ENCODE measurements around the gene C17orf100.
"Not testable (repeated sequence)": the region's sequence is repeated elsewhere in the genome, so short reads cannot be mapped to it uniquely, and the experiment has no call there.

C17orf100 gene

GRCh38 chr17:6654841-6655731 lies 3.5 kb downstream of the C17orf100 start:
- H3K4me3 ChIP-seq: no peak overlapping the region
- H3K36me3 ChIP-seq (replicated peaks): no peaks in the 10 kb centered on the region
- DNase-seq (ENCODE audit: low spot score in 2 of 2): no peak
- peaks cover 4% of the 10 kb centered on the region; the same call in 1 of the 2 replicates for H3K27me3 ChIP-seq (ENCODE audit: low read depth)
- in situ Hi-C loops (cut with MboI; ENCODE audit: low sequenced_read_pairs): loop anchor here (25.0 kb wide), 1 partner anchor 507 kb away; no protein-coding TSS in a partner anchor
- peaks cover 10% of the 10 kb centered on the region for H3K4me1 ChIP-seq
- no peaks in the 10 kb centered on the region for H3K9me3 ChIP-seq

GRCh38 chr17:6655732-6656361 lies 4.3 kb downstream of the C17orf100 start:
- H3K4me3 ChIP-seq; DNase-seq (ENCODE audit: low spot score in 2 of 2): not testable (repeated sequence)

GRCh38 chr17:6656797-6657632 lies 5.5 kb downstream of the C17orf100 start:
- in situ Hi-C loops (cut with MboI; ENCODE audit: low sequenced_read_pairs): loop anchor here (25.0 kb wide), 1 partner anchor 505 kb away; no protein-coding TSS in a partner anchor
- not testable (repeated sequence) for H3K36me3 ChIP-seq (replicated peaks); DNase-seq (ENCODE audit: low spot score in 2 of 2); H3K4me3 ChIP-seq; H3K9me3 ChIP-seq; H3K4me1 ChIP-seq
- peaks cover 18% of the 10 kb centered on the region for H3K27me3 ChIP-seq (ENCODE audit: low read depth)

More at GRCh38 chr17:6655732-6656361, 4.3 kb downstream of the C17orf100 start:
- in situ Hi-C loops (cut with MboI; ENCODE audit: low sequenced_read_pairs): loop anchor here (25.0 kb wide), 1 partner anchor 506 kb away; no protein-coding TSS in a partner anchor
- H3K4me1 ChIP-seq; H3K36me3 ChIP-seq (replicated peaks); H3K9me3 ChIP-seq; H3K27me3 ChIP-seq (ENCODE audit: low read depth): not testable (repeated sequence)

DNA sequence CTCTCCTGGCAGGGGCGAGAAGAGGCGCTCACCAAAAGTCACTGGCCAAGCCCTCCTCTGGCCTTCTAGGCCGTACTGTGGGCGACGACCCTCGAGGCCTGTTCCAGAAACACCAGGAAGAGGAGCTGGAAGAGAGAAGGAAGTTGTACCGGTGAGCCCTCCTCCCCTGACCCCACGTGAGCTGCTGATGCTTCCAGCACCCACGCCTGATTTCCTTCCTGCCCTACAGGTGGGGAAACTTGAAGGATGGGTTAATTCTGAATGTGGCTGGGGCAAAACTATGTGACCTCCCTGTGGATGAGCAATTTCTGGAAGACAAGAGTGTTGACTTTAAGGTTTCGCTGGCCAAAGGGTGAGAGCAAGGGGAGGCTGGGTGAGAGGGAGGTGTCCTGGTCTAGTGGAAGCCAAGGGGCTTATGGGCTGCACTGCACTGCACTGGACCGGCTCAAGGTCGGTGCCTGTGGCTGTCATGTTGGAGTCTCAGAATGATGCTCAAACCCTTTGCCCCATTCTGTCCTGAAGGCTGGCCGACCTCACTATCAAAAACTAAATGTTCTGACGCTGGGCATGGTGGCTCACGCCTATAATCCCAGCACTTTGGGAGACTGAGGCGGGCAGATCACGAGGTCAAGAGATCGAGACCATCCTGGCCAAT lies 6.2 kb downstream of the C17orf100 start:
- Histone ChIP-seq H3K4me1 (no peaks in the 10 kb centered on the region), H3K36me3 (replicated peaks) (no peaks in the 10 kb centered on the region), H3K9me3 (no peaks in the 10 kb centered on the region), H3K4me3 (no peak overlapping the region), H3K27me3 (ENCODE audit: low read depth) (peaks cover 22% of the 10 kb centered on the region)
- in situ Hi-C loops (cut with MboI; ENCODE audit: low sequenced_read_pairs): loop anchor here (25.0 kb wide), 1 partner anchor 505 kb away; no protein-coding TSS in a partner anchor
- DNase-seq (ENCODE audit: low spot score in 2 of 2): no peak

- H3K36me3 ChIP-seq (replicated peaks); H3K4me3 ChIP-seq; H3K9me3 ChIP-seq; DNase-seq (ENCODE audit: low spot score in 2 of 2); H3K4me1 ChIP-seq: not testable (repeated sequence)
- H3K27me3 ChIP-seq (ENCODE audit: low read depth): peaks cover 22% of the 10 kb centered on the region
- in situ Hi-C loops (cut with MboI; ENCODE audit: low sequenced_read_pairs): loop anchor here (25.0 kb wide), 1 partner anchor 504 kb away; no protein-coding TSS in a partner anchor
Measured at GRCh38 chr17:6658411-6658810, 6.8 kb downstream of the C17orf100 start.

DNA sequence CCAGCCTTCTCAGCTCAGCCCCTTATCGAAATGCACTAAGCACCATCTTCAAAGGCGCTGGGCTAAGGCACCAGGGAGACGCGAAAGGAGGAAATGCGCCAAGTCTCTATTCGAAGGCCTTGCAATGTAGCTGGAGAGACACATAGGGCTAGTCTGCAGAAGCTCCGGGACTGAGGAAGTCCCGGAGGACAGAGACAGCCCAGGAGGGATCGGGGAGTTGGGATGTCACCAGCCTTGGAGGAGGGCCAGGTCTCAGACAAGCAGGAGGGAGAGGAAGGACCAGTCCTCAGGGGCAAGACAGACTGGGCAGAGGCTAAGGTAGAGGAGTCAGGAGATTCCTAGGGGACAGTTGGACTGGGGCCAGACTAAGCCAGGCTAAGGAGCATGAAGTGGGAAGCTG lies 8.5 kb downstream of the C17orf100 start:
- Histone ChIP-seq H3K36me3 (replicated peaks) (no peaks in the 10 kb centered on the region), H3K4me3 (no peak overlapping the region), H3K4me1 (no peaks in the 10 kb centered on the region), H3K27me3 (ENCODE audit: low read depth) (peaks cover 22% of the 10 kb centered on the region), H3K9me3 (no peaks in the 10 kb centered on the region)
- in situ Hi-C loops (cut with MboI; ENCODE audit: low sequenced_read_pairs): loop anchor here (10.0 to 25.0 kb wide), 2 partner anchors 345 to 502 kb away; no protein-coding TSS in a partner anchor
- DNase-seq (ENCODE audit: low spot score in 2 of 2): no peak

DNA sequence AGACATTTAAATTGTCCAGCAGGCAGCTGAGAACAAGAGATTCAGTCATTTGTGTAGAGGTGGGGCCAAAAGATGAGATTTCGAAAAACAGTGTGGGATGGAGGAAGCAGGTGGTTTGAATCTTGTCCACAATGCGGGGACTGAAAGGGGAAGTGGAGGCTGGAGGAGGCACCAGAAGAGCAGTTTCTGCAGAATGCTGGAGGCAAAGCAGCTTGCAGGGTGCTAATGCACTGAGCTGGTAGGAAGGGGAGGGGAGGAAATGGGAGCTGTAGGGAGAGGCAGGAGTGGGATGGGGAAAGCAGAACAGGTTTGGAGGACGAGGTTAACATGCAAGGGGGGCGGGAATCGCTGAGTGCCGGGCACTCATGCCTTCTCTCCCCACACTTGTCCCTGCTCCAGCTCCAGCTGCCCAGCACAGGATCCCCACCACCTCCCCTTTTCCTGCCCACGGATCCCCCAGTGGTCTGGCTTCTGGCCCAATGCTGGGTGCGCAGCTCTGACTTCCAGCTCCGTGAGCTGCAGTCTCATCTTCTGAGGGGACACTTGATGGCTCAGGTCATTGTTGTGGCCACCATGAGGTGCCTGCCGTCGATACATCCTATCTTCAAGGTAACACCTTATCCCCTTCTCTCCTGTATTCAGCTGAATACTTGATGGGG lies 9.4 kb downstream of the C17orf100 start:
- no peaks in the 10 kb centered on the region for H3K36me3 ChIP-seq (replicated peaks)
- in situ Hi-C loops (cut with MboI; ENCODE audit: low sequenced_read_pairs): loop anchor here (10.0 to 25.0 kb wide), 2 partner anchors 344 to 501 kb away; no protein-coding TSS in a partner anchor
- DNase-seq (ENCODE audit: low spot score in 2 of 2): no peak
- peaks cover 22% of the 10 kb centered on the region for H3K27me3 ChIP-seq (ENCODE audit: low read depth)
- no peaks in the 10 kb centered on the region for H3K9me3 ChIP-seq
- H3K4me1 ChIP-seq: no peaks in the 10 kb centered on the region
- no peak overlapping the region for H3K4me3 ChIP-seq

DNA sequence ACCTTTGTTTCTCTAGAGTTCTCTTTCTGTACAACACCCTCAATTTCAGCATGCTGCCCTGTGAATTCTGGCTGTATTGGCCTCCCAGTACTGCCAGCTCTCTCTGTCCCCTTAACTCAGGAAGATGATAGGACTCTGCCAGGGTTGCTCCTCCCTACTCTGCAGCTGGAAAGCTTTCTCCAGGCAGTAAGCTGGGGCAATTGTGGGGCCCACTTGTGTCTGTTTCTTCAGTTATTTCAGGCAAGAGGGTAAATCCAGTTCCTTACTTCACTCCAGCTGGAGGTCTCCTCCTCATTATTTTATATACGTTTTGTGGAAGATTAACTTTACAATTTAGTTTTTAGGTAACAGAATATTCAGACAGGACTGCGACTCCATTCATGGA lies 9.9 kb downstream of the C17orf100 start:
- Histone ChIP-seq H3K27me3 (ENCODE audit: low read depth) (peaks cover 22% of the 10 kb centered on the region), H3K4me3 (no peak overlapping the region), H3K4me1 (no peaks in the 10 kb centered on the region), H3K36me3 (replicated peaks) (no peaks in the 10 kb centered on the region), H3K9me3 (no peaks in the 10 kb centered on the region)
- no peak for DNase-seq (ENCODE audit: low spot score in 2 of 2)
- in situ Hi-C loops (cut with MboI; ENCODE audit: low sequenced_read_pairs): loop anchor here (10.0 to 25.0 kb wide), 2 partner anchors 343 to 501 kb away; no protein-coding TSS in a partner anchor

- H3K36me3 ChIP-seq (replicated peaks); H3K4me3 ChIP-seq; H3K9me3 ChIP-seq; H3K4me1 ChIP-seq; DNase-seq (ENCODE audit: low spot score in 2 of 2): not testable (repeated sequence)
- H3K27me3 ChIP-seq (ENCODE audit: low read depth): peaks cover 22% of the 10 kb centered on the region
- in situ Hi-C loops (cut with MboI; ENCODE audit: low sequenced_read_pairs): loop anchor here (10.0 to 25.0 kb wide), 2 partner anchors 342 to 499 kb away; no protein-coding TSS in a partner anchor
Measured at GRCh38 chr17:6663200-6663599, 11.6 kb downstream of the C17orf100 start.

DNA sequence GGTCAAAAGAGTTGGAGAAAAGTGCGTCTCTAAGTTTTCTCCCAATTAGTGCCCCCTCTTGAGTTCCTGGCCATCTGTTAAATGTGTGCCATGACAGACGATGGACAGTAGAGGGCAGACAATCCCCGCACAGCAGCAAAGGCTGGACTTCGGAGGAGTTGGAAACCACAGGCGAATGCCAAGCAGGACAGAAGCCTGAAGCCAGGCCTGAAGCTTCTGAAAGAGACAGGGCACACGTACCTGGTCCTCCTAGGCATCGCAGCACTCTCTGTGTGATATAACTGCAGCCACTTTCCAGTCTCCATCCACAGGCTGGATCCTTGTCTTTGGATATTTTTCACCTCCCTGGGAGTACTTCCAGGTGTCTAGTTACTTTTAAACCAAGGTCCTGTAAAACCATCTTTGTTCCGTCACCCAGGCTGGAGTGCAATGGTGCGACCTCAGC lies 14.5 kb downstream of the C17orf100 start:
- H3K4me1 ChIP-seq: no peaks in the 10 kb centered on the region
- peak; percentile 66 to 79 for DNase-seq (ENCODE audit: low spot score in 2 of 2)
- peaks cover 11% of the 10 kb centered on the region for H3K27me3 ChIP-seq (ENCODE audit: low read depth)
- no peaks in the 10 kb centered on the region for H3K9me3 ChIP-seq
- in situ Hi-C loops (cut with MboI; ENCODE audit: low sequenced_read_pairs): loop anchor here (10.0 to 25.0 kb wide), 2 partner anchors 339 to 496 kb away; no protein-coding TSS in a partner anchor
- no peak overlapping the region for H3K4me3 ChIP-seq
- no peaks in the 10 kb centered on the region for H3K36me3 ChIP-seq (replicated peaks)

DNA sequence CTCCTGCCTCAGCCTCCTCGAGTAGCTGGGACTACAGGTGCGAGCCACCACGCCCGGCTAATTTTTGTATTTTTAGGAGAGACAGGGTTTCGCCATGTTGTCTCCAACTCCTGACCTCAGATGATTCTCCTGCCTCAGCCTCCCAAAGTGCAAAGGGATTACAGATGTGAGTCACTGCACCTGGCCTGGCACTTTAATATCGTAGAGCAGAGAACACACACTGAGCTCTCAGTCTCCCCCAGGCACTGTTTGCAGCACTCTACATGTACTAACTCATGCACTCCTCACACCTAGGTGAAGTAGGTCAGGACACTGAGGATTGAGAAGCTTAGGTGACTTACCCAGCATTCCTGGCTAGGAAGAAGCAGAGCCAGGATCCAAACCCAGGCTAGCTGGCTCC lies 15.0 kb downstream of the C17orf100 start:
- Histone ChIP-seq H3K4me3 (no peak overlapping the region), H3K9me3 (no peaks in the 10 kb centered on the region), H3K4me1 (no peaks in the 10 kb centered on the region), H3K36me3 (replicated peaks) (no peaks in the 10 kb centered on the region), H3K27me3 (ENCODE audit: low read depth) (peaks cover 6% of the 10 kb centered on the region)
- DNase-seq (ENCODE audit: low spot score in 2 of 2): no peak
- in situ Hi-C loops (cut with MboI; ENCODE audit: low sequenced_read_pairs): loop anchor here (10.0 to 25.0 kb wide), 2 partner anchors 338 to 496 kb away; no protein-coding TSS in a partner anchor

GRCh38 chr17:6667516-6667915 lies 16.0 kb downstream of the C17orf100 start:
- Histone ChIP-seq H3K9me3 (no peaks in the 10 kb centered on the region), H3K4me3 (no peak overlapping the region), H3K4me1 (no peaks in the 10 kb centered on the region), H3K27me3 (ENCODE audit: low read depth) (peaks cover 3% of the 10 kb centered on the region; the same call in 1 of the 2 replicates), H3K36me3 (replicated peaks) (no peaks in the 10 kb centered on the region)
- in situ Hi-C loops (cut with MboI; ENCODE audit: low sequenced_read_pairs): loop anchor here (10.0 to 25.0 kb wide), 2 partner anchors 337 to 495 kb away; no protein-coding TSS in a partner anchor
- DNase-seq (ENCODE audit: low spot score in 2 of 2): no peak
